HuH-7.5 (cell line): Measurements from ENCODE around the gene BCKDHB.
"Not testable (repeated sequence)": the region's sequence is repeated elsewhere in the genome, so short reads cannot be mapped to it uniquely, and the experiment has no call there.

Experiments
- DNase-seq: peaks from one replicate; pipeline ENCODE4 v3.0.0; 2011; ENCODE audit warnings: low spot score

BCKDHB gene

DNA sequence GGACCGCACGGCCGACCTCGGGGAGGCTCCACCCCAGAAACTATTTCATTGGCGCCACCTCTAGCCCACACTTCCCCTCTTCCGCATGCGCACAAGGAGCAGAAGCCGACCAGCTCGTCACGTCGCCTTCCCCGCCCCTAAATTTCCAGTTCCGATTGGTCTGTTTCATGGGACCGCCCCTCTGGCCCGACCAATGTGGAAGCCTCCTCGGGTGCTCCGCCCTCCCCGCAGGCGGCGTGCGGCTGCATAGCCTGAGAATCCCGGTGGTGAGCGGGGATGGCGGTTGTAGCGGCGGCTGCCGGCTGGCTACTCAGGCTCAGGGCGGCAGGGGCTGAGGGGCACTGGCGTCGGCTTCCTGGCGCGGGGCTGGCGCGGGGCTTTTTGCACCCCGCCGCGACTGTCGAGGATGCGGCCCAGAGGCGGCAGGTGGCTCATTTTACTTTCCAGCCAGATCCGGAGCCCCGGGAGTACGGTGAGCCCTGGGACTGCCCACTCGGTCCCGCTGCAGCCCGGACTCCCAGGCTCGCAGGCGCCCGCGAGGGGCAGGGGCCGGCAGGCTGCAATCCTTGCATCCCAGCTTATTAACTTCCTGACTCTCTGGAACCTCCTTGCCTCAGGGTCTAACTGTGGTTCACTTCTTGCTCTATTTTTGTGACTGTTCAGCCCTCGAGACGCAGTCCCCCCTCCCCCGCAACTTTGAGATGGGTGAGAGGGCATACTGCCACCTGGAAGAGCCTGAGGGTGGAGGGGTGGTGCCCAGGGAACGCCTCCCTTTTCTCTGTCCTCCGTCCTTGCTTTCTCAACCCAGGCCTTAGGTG lies at the start of gene BCKDHB:
Gene BCKDHB (plus strand): TSS at position 254 of the 818 bp plus-strand sequence. CDS start 23 bp downstream, at position 277.
- DNase-seq = peak; percentile 86

DNA sequence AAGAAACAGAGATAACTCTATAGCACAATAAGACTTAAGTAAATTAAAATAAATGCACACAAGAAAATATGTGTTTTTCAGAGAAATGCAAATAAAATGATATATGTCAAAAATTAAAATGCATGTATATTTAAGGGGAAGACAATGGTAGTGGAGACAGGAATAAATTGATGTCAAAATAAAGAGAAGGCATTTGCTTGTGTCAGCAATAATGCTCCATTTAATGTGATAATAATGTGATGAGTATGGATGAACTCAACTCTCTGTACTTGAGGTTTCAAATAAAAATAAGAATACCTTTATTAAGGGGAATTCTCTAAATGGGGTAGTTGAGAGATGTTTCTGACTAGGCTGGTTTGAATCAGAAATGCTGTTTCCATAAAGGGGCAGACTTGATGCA lies 45.7 kb upstream of the BCKDHB start:
- no peak for DNase-seq

DNA sequence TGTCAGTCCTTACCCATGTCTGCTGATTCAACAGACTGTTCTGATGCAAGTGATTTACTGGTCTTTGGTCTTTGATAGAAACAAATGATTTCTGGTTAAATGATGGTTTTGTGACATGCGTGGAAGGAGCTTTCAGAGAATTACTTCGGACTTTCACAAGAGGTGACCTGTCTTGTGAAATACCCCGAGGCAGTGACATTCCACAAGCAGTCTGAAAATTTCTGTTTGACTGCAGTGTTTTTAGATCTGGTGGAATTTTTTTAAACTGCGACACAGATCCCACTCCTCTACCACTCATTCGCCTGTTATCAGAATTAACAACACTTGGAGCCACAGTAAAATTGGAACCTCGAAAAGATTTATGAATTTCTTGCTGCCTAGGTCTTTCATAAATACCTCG lies 38.3 kb upstream of the BCKDHB start:
- DNase-seq = not testable (repeated sequence)

DNA sequence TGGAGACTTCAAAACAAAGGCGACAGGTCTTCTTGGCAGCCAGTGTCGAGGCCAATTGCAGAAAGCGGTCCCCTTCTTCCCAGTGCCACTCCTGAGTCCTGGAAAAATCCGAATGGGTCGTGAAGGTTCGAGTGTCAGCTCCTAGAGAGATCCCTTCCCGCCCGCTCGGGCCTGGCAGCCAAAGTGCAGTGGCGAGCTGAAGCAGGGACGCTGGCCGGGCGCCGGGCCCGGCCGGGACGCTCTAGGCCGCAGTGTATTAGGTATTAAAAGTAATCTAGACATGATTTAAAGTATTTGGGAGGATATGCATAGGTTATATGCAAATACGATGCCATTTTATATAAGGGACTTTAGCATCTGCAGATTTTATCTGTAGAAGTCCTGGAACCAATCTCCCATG lies 36.0 kb upstream of the BCKDHB start:
- DNase-seq = not testable (repeated sequence)

GRCh38 chr6:80077067-80077466 lies 29.4 kb upstream of the BCKDHB start:
- DNase-seq = no peak

DNA sequence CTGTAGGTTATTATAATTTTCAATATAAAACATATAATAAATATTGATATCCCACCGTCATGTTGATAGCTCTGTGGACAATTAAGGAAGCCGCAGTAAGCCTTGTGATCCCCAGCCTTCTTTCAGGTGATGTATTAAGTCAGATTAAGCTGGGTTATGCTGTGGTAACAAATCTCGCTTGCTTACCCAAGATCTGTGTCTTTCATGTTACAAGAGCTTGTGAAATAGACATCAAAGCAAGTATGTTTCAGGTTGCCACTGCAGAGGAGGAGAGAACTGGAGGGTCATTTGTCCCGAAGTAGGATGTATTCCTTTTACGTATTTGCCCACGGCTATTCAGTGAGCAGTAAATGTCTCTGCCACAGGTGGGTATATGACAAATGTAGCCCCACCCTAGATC lies 17.8 kb upstream of the BCKDHB start:
- no peak for DNase-seq

DNA sequence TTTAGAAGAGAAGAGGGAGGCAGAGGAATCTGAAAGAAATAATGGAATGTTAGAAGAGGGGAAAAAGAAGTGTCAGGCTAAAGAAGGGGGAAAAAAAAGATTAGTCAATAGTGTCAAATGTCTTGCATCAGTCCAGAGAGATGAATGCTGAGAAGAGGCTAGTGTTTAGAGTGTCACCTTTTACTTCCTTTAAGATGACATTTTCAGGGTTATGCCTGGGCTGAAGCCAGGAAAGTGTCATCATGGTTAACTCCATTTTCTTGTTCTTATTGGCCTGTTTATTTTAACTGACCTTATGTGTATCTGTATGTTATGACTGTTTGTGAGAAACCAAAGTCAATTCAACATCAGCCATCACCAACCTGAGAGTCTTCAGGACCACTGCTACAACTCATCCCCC lies 15.0 kb upstream of the BCKDHB start:
- no peak for DNase-seq

- DNase-seq = no peak
Measured at GRCh38 chr6:80094017-80094416, 12.5 kb upstream of the BCKDHB start.

GRCh38 chr6:80095600-80095999 lies 10.9 kb upstream of the BCKDHB start:
- no peak for DNase-seq

DNA sequence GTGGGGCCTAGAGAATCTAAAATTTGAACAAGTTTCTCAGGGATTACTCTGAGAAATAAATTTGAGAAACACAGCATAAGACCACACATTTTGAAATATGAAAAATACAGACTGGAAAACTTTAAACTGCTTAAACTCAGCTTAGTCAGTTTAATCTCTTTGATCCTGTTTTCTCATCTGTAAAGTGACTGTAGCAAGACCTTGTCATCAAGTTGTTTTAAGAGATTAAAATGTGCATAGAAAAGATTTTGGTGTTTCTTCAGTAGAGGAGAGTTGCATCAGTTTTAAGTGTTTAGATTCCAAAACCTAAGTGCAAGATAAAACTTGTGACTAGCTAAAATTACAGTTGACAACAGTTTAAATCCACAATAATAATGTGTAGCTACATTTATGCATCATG lies 8.1 kb upstream of the BCKDHB start:
- no peak for DNase-seq

- DNase-seq = no peak
Measured at GRCh38 chr6:80104520-80104919, 2.0 kb upstream of the BCKDHB start.

GRCh38 chr6:80105972-80106417 lies 476 bp upstream of the BCKDHB start:
- no peak for DNase-seq

- DNase-seq = not testable (repeated sequence)
Measured at GRCh38 chr6:80122576-80122975, 16.1 kb downstream of the BCKDHB start.

DNA sequence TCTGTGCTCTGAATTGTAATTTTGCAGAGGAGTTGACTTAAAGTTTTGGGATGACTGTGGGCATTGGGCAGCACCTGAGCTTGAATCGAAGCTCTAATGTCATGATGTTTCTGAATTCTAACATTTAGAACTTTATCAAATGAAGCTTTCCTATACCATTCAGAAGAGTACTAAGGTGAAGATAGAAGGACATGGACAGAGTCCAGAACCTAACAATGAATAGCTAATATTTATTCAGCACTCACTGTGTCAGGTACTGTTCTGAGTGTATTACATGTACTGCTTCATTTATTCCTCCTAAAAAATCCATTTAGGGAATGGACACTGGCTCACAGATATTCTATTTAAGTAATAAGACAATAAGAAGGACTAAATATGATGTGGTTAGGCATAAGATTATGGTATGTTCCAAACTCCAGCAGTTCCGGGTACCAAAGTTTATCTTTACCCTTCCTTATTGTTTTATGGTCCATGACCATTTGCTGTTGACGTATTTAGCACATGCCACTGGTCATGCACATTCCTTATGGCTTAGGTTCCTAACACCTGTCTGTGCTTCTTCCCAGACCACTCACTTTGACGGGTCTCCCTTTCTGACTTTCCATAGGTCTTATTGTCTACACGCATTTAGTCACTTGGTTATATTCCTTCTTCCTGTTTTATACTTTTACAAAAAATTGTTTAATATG lies 20.3 kb downstream of the BCKDHB start:
- no peak for DNase-seq

GRCh38 chr6:80129485-80129884 lies 23.0 kb downstream of the BCKDHB start:
- no peak for DNase-seq

GRCh38 chr6:80133020-80133419 lies 26.5 kb downstream of the BCKDHB start:
- DNase-seq = peak; percentile 5

DNA sequence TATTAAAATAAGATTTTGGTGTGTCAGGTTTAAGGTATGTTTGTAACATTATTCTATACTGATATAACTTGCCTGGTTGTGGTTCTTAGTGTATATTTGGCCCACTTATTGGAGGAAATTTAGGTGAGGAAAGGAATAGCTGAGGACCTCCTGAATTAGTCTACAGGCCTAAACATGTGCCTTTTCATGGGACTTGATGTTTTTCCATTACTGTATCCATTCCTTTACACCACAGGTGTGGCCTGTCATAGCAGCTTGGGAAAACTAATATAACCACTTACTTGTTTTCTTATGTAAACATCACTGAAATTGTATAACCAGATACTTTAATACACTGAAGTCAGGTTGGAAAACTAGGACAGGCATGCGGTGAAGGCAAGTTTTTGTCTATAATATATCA lies 27.6 kb downstream of the BCKDHB start:
- no peak for DNase-seq

GRCh38 chr6:80142586-80142985 lies 36.1 kb downstream of the BCKDHB start:
- DNase-seq = no peak

- DNase-seq = no peak
Measured at GRCh38 chr6:80143419-80143937, 37.0 kb downstream of the BCKDHB start.

GRCh38 chr6:80144753-80145315 lies 38.4 kb downstream of the BCKDHB start:
- DNase-seq = no peak

DNA sequence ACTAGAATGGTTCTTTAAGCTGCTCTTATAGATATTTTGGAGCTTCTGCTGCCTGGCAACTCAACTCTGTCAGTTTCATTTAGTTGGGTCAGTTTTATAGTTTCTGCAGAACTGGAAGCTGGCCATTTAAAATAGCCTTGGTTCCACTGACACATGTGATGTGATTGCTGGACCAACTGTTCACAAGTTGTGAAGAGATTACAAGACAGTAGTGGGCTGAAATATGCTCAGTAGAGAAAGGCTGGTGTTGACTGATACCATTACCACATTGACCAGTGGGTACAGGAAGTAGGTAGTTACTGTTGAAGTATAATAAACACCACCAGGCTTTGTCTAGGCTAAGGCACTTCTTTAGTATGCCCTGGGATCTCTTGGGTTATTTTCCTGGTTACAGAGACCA lies 39.0 kb downstream of the BCKDHB start:
- DNase-seq = no peak

DNA sequence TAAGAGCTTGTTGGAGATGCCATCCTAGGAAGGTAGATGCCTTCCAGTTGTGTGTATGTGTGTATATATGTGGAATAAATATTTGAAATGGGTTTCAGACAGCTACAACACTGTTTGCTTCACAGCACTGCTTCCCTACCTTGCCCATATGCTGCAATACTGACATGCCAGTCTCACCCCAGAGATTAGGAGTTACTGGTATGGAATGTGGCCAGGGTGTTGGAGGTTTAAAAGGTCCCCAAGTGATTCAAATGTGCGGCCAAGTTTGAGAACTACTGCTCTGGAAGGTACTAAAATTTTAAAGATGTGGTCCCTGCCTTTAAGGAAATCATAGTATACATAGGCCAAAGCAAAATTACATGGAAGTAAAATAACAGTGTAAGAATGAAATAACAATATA lies 39.5 kb downstream of the BCKDHB start:
- DNase-seq = no peak

DNA sequence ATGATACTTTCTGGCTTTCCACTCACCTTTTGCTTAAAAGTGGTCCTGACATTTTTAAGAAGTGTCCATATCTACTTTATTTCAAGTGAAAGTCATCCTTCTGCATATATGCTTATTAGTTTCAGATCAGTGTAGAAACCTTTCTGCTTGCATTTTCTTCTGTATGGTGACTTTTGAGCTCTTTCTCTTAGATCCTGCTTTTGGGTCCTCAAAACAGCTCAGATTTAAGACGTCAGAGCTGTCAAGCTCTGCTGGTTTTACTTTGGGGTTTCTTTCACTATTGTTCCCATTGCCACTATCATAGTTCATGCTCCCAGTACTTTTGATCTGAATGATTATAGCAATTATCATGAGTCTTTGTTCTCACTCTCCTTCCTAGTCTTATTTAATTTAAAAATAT lies 41.7 kb downstream of the BCKDHB start:
- DNase-seq = no peak
